HG02938 (cell line): ENCODE data around the gene ELL.

ENCODE experiments used
- ATAC-seq: cut with Tn5 transposase; IDR thresholded peaks from one replicate; pipeline ENCODE4 v1.9.1; 2021; ENCODE audit warnings: mild to moderate bottlenecking, moderate library complexity; ENCODE audit not compliant: unreplicated experiment

The ELL gene

DNA sequence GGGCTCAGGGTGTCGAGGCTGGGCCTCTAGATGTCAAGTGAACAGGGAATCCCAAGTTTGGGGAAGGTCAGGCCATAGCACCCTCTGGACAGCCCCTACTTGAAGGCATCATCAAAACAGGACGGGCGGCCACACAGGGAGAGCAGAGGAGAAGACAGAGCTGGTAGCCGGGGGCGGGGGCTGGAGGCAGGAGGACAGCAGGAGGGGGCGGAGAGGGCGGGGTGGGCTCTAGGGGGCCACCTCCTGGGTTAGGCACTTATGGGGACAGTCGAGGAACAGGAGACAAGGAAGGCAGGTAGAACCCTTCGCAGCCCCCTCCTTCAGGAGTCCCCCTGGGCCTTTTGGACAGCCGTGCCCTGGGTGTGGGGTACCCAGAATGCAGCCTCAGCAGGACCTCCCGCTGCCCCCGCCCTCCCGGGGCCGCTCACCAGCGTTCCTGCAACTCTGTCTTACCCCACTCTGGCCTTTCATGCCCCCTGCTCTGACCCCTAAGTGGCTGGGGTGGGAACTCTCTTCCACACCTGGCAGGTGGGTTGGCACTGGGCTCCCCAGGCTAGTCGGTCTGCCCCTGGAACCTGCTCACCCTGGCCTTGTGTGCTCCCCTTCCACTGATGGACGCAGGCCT, 96.9 kb downstream of the ELL start:
- ATAC-seq = no peak

DNA sequence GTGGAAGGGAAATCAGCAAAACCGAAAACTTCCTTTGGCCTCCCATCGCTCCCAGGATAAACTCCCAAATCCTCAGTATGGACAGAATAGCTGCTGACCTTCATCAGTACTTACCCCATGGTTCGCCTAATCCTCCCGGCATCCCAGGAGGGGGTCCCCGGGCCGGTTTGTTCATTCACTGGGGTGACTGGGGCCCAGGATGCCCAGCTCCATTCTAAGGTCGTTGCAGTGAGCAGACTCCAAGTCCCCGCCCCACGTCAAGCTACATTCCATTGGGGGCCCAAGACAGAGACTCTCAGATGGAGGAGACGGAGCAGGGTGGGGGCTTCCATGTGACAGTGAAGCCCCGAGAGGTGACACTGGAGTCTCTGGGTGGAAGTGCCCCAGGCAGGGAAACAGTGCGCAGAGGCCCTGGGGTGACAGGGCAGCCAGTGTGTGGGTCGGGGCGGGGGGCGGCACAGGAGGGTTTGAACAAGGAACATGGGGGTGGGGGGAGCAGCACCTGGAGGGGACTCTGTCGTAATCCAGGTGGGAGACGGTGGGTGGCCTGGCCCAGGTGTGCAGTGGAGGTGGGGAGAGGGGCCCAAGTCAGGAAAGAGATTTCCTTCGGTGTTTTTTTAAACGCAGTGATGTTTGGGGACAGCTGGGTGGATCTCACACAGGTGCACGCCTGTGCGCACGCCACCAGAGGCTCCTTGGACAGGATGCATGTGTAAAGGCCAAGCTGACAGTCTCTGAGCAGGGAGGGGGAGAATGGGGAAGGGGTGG, 97.6 kb downstream of the ELL start:
- no peak for ATAC-seq

DNA sequence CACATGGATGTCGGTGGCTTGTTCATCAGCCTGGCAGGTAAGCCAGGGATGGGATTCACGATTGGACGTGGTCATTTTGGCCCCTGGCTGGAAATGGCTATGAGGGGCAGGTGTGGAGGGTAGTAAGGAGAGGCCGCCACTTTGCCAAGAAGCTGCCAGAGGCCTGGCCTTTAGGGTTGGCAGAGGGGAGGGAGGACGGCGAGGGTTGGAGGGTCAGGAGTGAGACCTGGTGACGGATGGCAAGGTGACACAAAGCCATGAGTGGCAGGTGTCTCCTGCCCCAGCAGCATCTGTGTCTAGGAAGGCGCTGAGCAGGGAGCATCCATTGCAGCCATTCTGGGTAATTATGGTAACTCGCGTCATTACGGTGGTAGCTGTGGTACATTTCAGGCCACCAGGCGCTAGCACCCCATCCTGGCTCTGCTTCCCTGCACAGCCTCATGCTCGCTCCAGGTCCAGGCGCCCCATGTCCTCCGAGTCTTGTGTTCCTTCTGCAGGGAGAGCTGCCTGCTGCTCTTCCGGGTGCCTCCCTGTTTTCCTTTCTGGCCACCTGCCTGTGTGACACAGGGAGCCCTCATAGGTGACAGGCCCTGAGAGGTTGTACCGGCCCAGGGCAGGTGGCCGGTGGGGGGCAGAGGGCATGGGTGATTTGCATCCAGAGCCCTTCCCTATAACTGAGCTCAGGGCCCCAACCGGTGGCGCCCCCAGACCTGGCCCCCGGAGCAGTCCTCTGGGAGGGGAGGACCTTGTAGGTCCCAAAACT, 98.4 kb downstream of the ELL start:
- ATAC-seq = no peak

DNA sequence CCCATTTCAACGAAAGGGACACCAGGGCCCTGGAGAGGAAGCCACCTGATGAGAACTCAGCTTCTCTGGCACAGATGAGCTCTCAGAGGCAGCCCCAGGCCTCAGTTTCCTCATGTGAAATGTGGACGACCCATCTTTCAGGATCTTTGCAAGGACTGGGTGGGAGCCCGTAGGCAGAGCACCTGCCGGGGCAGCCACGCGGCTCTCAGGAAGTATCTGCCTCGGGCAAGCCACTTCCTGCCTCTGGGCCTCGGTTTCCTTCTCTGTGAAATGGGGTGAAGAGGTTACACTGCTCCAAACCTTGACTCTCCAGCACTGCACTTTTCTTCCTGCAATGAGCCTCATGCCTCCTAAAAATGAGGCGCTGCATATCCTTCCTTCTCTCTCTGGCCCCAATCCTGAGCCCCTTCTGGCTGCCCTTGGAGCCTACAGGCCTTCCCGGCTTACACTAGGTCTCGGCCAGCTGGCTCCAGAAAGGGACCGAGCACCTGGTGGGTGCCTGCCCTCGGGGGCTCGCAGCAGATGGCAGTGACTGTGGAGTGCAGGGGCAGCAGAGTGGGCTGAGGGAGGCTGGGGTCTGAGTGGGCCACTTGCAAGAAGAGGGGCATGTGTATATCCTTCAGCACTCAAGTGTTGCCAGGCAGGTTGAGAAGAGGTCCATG, 99.2 kb downstream of the ELL start:
- ATAC-seq = no peak

DNA sequence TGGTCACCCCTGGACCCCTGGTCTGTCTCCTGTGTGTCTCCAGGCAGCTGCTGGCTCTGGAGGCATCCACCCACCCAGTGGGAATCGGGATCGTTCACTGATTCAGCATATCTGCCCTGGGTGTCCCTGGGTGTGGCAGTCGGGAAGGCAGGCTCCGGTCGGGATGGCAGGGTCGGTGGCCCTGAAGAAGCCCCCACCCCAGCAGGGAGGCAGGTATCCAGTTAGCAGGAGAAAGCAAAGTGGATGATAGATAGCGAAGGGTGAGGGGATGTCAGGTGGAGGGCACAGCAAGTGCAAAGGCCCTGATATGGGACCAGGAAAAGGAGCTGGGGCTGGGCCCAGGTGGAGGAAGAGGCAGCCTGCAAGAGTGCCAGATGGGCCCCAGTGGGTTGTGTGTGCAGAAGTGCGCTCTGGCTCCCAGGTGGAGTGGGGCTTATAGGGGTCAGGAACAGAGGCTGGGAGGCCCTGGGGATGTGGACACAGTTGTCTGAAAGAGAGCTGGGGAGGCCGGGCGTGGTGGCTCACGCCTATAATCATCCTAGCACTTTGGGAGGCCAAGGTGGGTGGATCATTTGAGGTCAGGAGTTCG, 100.4 kb downstream of the ELL start:
- no peak for ATAC-seq

DNA sequence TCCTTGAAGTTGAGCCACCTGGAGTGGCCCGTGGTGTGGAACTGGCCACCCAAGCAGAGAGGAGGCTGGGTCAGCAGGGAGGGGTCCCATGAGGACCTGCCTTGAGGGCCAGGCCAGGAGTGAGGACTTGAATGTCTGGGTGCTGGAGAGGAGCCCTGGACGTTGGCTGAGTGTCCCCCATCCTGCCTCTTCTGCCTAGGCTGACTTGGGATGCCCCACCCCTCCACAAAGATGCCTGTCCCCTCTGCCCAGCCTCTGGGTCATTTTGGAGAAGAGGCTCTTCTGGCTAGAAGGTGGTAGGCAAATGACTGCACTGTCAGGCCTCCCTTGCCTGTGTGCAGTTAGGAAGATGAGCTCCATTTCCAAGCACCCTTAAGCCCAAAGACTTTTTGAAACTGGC, 100.9 kb downstream of the ELL start:
- ATAC-seq = no peak

DNA sequence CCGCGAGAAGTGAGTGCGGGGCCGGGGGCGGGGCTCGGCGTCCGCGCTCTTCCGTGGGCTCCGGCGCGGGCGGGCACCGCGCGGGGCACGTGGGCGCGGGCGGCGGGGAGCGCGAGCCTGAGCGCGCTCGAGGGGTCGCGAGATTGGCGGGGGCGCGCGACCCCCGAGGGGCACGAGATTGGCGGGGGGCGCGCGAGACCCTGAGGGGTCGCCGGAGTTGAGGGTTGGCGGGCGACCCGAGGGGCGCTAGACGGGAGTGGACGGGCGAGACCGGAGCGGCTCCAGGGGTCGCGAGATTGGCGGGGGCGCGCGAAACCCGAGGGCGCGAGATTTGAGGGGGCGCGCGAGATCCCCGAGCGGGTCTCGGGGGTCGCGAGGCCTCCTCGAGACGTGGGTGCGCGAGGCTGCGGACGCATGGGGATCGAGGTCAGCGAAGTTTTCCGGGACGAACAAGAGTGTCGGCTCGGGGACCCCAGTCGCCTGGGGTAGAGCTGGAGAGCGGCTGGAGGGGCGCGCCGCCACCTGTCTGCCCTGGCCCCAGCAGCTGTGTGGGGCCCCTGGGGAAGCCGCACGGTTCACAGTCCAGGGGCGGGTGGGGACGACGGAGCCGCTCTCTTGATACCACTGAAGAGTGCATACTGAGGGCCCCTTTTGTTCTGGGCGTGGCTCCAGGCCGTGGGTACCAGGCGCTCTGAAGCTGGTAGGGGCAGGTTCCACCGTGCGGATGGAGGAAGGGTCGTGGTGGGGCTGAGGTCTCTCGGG, 102.0 kb downstream of the ELL start:
- ATAC-seq = no peak

DNA sequence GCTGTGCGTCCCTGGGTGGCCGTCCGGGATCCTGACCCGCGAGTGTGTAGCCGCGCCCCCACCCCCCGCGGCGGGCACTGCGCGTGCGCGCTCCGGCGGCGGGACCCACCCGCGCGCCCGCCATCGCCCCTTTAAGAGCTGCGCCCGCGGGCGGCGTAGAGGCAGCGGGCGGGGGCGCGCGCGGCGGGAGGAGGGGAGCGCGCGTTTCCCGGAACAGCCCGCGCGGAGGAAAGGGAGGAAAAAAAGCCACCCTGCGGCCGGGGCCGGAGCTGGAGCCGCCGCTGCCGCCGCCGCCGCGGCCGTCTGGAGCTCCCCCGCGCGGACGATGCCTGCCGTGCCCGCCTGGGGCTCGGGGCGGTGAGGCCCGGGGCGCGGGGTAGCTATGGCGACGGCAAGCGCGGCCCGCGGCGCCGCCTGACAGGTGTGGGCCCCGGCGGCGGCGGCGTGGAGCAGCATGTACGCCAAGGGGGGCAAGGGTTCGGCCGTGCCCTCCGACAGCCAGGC, 102.6 kb downstream of the ELL start, which contains the start of gene SSBP4:
SSBP4 (plus strand) TSS at position 204 of the 504 bp plus-strand sequence; CDS start at position 455, 251 bp downstream.
- no peak for ATAC-seq

DNA sequence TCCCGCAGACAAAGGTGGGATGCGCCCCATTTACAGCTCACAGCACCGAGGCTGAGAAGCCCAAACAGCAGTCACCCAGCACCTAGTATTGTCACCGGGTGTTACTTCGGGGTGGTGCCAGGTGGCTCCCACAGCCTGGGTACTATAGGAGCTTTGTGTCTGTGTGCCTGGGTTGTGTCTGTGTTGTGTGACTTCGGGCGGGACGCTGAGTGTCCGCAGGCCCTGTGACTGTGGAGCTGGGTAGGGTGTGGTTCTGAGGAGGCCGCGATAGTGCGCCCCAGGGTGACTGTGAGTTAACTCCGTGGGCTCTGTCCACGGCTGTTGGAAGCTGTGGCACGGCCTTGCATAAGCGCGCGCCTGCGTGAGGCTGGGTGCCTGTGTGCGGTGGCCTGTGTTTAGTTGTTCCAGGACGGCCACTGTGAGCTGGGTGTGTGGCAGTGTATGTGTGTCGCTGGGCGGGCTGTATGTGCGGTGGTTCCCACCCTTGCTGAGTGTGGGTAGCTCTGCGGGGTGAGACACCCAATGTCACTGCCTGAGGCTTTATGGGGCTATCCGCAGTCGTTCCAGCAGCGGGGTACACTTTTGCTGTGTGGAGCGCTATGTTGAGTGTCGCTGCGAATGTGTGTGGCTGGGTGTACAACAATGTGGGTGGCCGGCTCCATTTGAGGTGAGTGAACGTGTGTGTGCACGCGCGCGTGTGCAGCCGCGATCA, 103.2 kb downstream of the ELL start:
- no peak for ATAC-seq

DNA sequence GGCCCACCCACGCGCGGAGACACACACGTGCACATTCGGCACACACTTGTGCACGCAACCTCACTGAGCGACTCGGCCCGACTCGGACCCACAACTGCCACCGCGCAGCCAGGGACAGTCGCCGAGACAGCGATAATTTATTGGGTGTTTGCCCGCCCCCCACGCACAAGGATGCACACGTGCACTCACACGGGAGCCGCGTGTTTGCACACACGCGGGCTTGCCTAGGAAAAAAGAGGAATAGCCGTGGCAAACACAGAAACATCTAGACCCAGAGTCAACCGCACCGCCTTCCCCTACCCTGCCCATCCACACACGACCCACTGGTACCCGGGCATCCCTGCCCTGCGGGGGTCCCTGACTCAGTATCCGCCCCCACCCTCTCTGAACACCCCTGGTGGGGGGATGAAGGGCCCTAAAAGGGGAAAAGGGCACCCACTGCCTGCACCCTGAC, 103.8 kb downstream of the ELL start:
- no peak for ATAC-seq

DNA sequence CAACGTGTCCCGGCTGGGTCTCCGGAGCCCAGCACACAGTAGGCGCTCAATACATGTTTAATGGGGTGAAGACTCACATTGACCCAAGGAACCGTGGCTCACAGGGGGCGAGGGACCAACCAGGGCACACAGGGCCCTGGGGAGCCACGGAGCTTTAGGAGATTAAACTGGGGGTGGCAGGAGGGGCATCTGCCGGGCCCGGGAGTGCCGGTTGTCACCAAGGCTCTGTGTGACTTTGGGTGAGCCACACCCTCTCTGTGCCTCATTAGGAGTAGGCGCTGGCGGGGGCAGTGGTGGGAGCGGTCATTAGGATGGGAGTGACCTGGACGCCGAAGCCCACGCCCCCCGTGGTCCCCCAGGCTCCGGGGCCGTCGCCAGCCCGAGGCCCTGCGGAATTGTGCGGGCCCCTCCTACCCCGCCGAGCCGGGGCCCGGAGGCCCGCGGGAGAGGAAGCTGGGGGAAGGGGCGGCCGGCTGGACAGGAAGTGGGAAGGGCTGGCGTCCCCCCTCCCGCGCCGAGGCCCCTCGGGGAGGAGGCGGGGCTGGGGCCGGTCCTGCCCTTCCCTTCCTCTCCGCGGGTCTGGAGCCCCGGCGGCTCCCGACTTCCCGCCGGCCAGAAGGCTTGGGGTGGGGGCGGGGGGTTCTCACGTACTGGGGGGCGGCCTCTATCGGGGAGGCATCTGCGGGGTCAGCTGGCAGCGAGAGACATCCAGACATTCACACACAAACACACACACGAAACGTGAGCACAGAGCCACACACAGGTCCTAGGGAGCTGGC, 104.4 kb downstream of the ELL start:
- ATAC-seq = no peak

DNA sequence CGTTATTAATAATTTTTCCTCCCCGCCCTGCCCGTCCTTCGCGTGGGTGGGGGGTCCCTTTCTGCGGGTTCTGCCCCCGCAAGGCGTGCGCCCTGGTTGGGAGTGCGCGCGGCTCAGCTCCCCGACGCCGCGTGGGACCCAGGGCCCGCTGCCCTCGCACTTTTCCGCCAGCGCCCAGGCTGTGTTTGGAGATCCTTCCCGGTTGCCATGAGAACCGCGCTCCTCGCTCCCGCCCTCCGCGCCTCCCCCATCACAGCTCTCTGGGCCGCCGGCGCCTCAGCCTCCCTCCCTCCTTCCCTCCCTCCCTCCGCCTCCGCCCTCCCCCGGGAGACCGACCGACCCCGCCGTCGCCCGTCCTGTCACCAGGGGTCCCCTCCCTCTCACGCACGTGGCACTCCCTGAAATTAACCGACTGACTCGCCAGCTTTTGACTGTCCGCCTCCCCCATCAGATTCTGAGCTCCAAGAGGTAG, 105.1 kb downstream of the ELL start:
- ATAC-seq = no peak

DNA sequence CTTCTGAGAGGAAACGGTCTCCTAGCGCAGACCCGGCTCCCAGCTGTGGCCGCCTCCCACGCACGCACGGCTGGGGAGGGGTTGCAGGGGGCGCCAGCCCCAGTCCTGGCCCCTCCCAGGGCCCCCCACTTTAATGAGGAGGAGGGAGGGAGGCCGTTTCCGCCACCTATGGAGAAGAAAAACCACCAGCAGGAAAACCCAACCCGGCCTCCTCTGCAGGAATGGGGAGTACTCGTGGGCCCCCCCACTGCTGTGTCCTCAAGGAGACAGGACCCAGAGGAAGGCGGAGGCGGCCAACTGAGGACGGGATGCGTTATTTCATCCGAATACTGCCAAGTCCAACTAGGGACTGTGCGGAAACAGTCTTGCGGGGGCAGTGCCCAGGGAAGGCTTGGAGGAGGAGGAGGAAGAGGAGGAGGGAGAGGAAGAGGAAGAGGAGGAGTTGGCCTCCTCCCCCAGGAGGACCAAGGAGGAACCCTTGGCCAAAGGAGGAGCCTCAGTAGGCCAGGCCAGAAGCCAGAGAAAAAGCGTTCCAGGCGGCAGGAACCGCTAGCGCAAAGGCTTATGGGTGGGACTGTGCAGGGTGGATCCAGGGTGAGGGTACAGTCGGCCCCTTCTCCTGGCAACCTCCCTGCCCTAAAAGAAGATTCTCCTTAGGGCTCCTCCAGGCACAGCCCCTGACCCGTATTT, 106.5 kb downstream of the ELL start:
- no peak for ATAC-seq

DNA sequence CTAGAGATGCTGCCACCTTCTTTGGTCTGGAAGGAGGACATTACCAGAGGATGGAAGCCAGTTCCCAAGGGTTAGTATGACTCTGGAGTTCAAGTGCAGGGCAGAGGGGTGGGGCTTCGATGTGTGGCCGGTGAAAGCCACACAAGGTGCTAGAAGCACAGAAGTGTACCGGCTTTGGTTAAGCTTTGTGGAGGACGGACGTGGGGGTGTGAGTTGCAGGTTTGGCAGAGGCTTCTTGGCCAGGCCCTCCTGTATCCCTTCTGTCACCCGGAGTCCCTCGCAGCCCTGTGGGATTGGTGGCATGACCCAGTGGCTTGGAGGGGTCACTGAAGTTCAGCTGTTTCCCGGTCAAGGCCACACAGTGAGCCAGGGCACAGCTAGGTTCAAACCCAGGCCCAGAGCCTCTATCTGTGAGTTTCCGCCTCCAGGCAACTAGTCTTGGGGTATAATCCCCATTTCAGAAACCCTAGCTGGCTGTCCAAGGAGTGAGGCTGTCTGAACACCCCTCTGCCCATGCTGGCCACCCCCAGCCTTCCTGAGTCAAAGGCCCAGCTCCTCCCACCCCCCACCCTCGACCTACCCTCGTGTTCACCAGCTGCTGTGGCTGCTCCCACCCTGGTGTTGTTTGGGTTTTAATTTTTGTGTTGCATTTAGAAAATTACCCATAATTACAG, 107.2 kb downstream of the ELL start:
- no peak for ATAC-seq

DNA sequence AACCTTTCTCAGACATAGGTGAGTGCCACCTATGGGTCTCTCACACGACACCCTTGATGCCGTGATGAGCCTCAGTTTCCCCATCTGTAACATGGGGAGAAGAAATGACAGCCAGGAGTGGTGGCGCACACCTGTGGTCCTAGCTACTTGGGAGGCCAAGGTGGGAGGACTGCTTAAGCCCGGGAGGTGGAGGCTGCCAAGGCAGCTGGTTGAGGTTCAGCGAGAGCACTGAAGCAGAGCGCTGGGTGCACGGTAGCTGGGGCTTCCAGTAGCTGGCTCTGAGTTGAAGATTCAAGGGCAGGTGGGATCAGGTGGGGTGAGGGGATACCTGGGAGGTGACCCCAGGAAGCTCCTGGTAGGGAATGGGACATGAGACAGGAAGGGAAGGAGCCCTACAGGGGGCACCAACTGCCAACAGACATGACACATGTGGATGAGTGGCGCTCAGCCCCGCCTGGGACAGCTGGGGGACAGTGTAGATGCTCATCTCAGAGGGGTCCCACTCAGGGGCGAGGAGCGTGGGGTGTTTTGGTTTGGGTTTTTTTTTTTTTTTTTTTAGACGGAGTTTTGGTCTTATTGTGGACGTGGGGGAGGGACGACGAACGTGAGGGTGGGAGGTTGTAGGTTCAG, 109.1 kb downstream of the ELL start:
- ATAC-seq = no peak

DNA sequence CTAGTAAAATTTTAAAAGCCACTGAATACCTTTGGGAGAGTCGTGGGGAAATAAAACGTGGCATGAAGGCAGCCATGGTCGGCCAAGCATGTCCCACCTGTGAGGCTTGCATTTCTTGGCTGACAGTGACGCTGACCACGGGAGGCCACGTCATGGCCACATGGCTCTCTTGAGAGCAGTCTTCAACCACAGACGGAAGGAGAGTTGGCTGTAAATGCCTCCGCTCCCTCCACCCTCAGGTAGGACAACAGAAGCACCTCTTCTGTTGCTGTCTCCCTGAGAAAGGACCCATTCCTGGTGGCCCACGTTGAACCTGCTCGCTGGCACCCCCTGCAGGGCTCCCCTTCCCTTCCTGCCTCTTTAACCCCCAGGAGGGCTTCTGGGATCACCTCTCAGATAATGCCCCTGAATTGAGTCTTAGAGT, 113.8 kb downstream of the ELL start:
- ATAC-seq = no peak

DNA sequence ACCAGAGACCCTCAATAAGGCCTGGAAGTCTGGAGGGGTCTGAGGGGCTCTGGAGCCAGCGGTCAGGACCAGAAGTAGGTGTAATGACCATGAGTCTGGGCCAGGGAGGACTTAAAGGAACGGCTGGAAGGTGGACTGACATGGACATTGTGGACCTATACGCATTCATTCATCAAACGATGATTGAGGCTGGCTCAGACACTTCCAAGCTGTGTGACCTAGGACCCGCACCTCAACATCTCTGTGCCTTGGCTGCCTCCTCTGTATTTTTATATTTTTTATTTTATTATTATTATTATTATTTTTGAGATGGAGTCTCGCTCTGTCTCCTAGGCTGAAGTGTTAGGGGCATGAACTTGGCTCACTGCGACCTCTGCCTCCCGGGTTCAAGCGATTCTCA, 115.1 kb downstream of the ELL start:
- no peak for ATAC-seq
